GM23338 (cell line): ENCODE measurements around the gene UBE2QL1. TPM values are rescaled to one million over a fixed set of nuclear protein-coding genes. Genes with fewer than 3 reads are reported as not detected.

ENCODE experiments used
- ATAC-seq: fragments of 200-7000 bp; cut with Tn5 transposase; 3 replicates; pipeline ENCODE4 v1.9.1; 2020
- DNase-seq: peaks from one replicate; pipeline ENCODE4 v3.0.0-alpha.2; 2015; ENCODE audit warnings: low spot score
- H2AFZ ChIP-seq: fragments of 200-600 bp; sonication (generic); 2 replicates; pipeline ENCODE4 v1.8.0; 2016; ENCODE audit warnings: antibody characterized with exemption, mild to moderate bottlenecking, moderate library complexity
- H3F3A ChIP-seq: fragments of 200-600 bp; sonication (generic); replicated peaks from 2 replicates; pipeline ENCODE4 v1.8.0; 2017; ENCODE audit warnings: antibody characterized with exemption, mixed run types, low read depth
- H3K27ac ChIP-seq: fragments of 200-600 bp; sonication (generic); 2 replicates; pipeline ENCODE4 v1.6.1; 2016; ENCODE audit warnings: low read depth
- H3K27me3 ChIP-seq: fragments of 200-600 bp; sonication (generic); 2 replicates; pipeline ENCODE4 v1.8.0; 2016; ENCODE audit warnings: mild to moderate bottlenecking, mixed run types, moderate library complexity; ENCODE audit not compliant: insufficient read depth
- H3K36me3 ChIP-seq: fragments of 200-600 bp; sonication (generic); 2 replicates; pipeline ENCODE4 v1.8.0; 2016; ENCODE audit warnings: mild to moderate bottlenecking; ENCODE audit not compliant: insufficient read depth
- H3K4me1 ChIP-seq: fragments of 200-600 bp; sonication (generic); 2 replicates; pipeline ENCODE4 v1.8.0; 2016; ENCODE audit warnings: mild to moderate bottlenecking, moderate library complexity; ENCODE audit not compliant: insufficient read depth
- H3K4me2 ChIP-seq: fragments of 200-600 bp; sonication (generic); 2 replicates; pipeline ENCODE4 v1.7.1; 2017; ENCODE audit warnings: mixed run types
- H3K4me3 ChIP-seq: fragments of 200-600 bp; sonication (generic); 2 replicates; pipeline ENCODE4 v1.6.1; 2016; ENCODE audit warnings: mixed run types
- H3K79me2 ChIP-seq: fragments of 200-600 bp; sonication (generic); replicated peaks from 2 replicates; pipeline ENCODE4 v1.8.0; 2017; ENCODE audit warnings: mild to moderate bottlenecking; ENCODE audit not compliant: insufficient read depth
- H3K9me2 ChIP-seq: fragments of 200-600 bp; sonication (generic); 2 replicates; pipeline ENCODE4 v1.8.0; 2017; ENCODE audit not compliant: insufficient read depth
- H4K20me1 ChIP-seq: fragments of 200-600 bp; sonication (generic); replicated peaks from 2 replicates; pipeline ENCODE4 v1.8.0; 2017; ENCODE audit warnings: mild to moderate bottlenecking; ENCODE audit not compliant: insufficient read depth
- H3K27ac Mint-ChIP-seq: 2 replicates; pipeline ENCODE4 v1.8.0; 2020; ENCODE audit warnings: inconsistent platforms, mild to moderate bottlenecking, moderate library complexity, mixed read lengths
- H3K27me3 Mint-ChIP-seq: 3 replicates; pipeline ENCODE4 v1.8.0; 2022; ENCODE audit warnings: low read depth, mild to moderate bottlenecking, moderate library complexity, mixed read lengths, inconsistent platforms; ENCODE audit not compliant: insufficient read depth, poor library complexity
- H3K36me3 Mint-ChIP-seq: 3 replicates; pipeline ENCODE4 v1.8.0; 2021; ENCODE audit warnings: low read depth, mild to moderate bottlenecking, inconsistent platforms, moderate library complexity, mixed read lengths
- H3K4me1 Mint-ChIP-seq: 3 replicates; pipeline ENCODE4 v1.8.0; 2020; ENCODE audit warnings: mild to moderate bottlenecking, inconsistent platforms, mixed read lengths
- H3K4me3 Mint-ChIP-seq: 3 replicates; pipeline ENCODE4 v1.8.0; 2021; ENCODE audit warnings: moderate library complexity, mild to moderate bottlenecking, inconsistent platforms, mixed read lengths
- H3K9me3 Mint-ChIP-seq: 3 replicates; pipeline ENCODE4 v1.8.0; 2020; ENCODE audit warnings: moderate library complexity, mild to moderate bottlenecking, inconsistent platforms, mixed read lengths
- ETS1 ChIP-seq: IDR thresholded peaks from 2 replicates; pipeline ENCODE4 v1.6.1; 2016; ENCODE audit warnings: antibody characterized with exemption
- NANOG ChIP-seq: IDR thresholded peaks from 2 replicates; pipeline ENCODE4 v1.6.1; 2016; ENCODE audit warnings: antibody characterized with exemption, borderline replicate concordance
- POLR2AphosphoS5 ChIP-seq: IDR thresholded peaks from 2 replicates; pipeline ENCODE4 v1.6.1; 2016; ENCODE audit warnings: antibody characterized with exemption, low read depth
- REST ChIP-seq: IDR thresholded peaks from one replicate; pipeline ENCODE4 v1.6.1; 2018; ENCODE audit warnings: antibody characterized with exemption; ENCODE audit not compliant: unreplicated experiment
- ZNF462 ChIP-seq: fragments of 250-450 bp; sonication (Bioruptor Pico); IDR thresholded peaks from 2 replicates; pipeline ENCODE4 v1.5.0; 2020; ENCODE audit warnings: mild to moderate bottlenecking, moderate library complexity
- polyA plus RNA-seq: library from polyadenylated mRNA; unstranded; fragments of >200 nt; fragmentation: Nextera tagmentation; extraction: Ambion mirVana; gene quantifications from 2 replicates; pipeline ENCODE4 v1.2.1, GENCODE V29; 2016
- total RNA-seq: library from RNA; depleted of rRNA; stranded (reverse); fragments of >200 nt; shearing (Covaris generic); gene quantifications from 2 replicates; pipeline ENCODE4 v1.2.3, GENCODE V29; 2014

UBE2QL1 gene
- total and polyA plus RNA-seq, 2 experiments from 2014 or later, result 0.40 to 0.83 TPM

- TF ChIP-seq REST (no peak), NANOG (no peak), ZNF462 (CRISPR knock-in tag) (no peak), POLR2AphosphoS5 (no peak), ETS1 (no peak)
- no peak for ATAC-seq
These were observed 60.3 kb downstream of the UBE2QL1 start for GRCh38 chr5:6508931-6509330.

More at GRCh38 chr5:6508931-6509330, 60.3 kb downstream of the UBE2QL1 start:
- H3K4me1 Mint-ChIP-seq, result no peaks in the 10 kb centered on the region; the same call in 2 of the 3 replicates
- no peak overlapping the region for H3K27ac Mint-ChIP-seq
- Histone ChIP-seq H3K79me2 (no peaks in the 10 kb centered on the region), H3K9me2 (no peaks in the 10 kb centered on the region; the same call in 1 of the 2 replicates), H3K27ac (no peak overlapping the region), H2AFZ (no peak overlapping the region), H3K4me2 (no peak overlapping the region), H3K27me3 (no peaks in the 10 kb centered on the region), H3K4me1 (no peaks in the 10 kb centered on the region), H3K36me3 (no peaks in the 10 kb centered on the region), H4K20me1 (no peaks in the 10 kb centered on the region), H3F3A (no peaks in the 10 kb centered on the region), H3K4me3 (no peak overlapping the region)
- no peak overlapping the region for H3K4me3 Mint-ChIP-seq
- no peaks in the 10 kb centered on the region; the same call in 2 of the 3 replicates for H3K9me3 Mint-ChIP-seq
- H3K36me3 Mint-ChIP-seq, result no peaks in the 10 kb centered on the region
- DNase-seq, result no peak
- H3K27me3 Mint-ChIP-seq, result peaks cover 9% of the 10 kb centered on the region
